Hindlimb muscle (tissue), 1 donor: Measurements from ENCODE around the gene FAM9A. TPM values are rescaled to one million over a fixed set of nuclear protein-coding genes. Genes with fewer than 3 reads are reported as not detected.

Experiments used
- DNase-seq: peaks from one replicate; pipeline ENCODE4 v3.0.0-alpha.2; 2013
- polyA plus RNA-seq: library from polyadenylated mRNA; unstranded; fragments of 120-200 nt; gene quantifications from one replicate; pipeline ENCODE4 v1.2.1, GENCODE V29; 2013; ENCODE audit not compliant: insufficient read length

Gene FAM9A
- polyA plus RNA-seq = not detected

GRCh38 chrX:8801041-8801599, at the start of gene FAM9A:
Gene FAM9A (minus strand): TSS chrX:8801383. CDS start chrX:8800171, 1,212 bp downstream.
- no peak for DNase-seq

- no peak for DNase-seq
Measured at GRCh38 chrX:8850478-8850877, 49.3 kb upstream of the FAM9A start.

GRCh38 chrX:8849945-8850344, 48.8 kb upstream of the FAM9A start:
- no peak for DNase-seq

GRCh38 chrX:8849458-8849857, 48.3 kb upstream of the FAM9A start:
- DNase-seq = no peak

GRCh38 chrX:8848911-8849310, 47.7 kb upstream of the FAM9A start:
- DNase-seq = no peak

- DNase-seq = no peak
Measured at GRCh38 chrX:8848441-8848840, 47.3 kb upstream of the FAM9A start.

- DNase-seq = no peak
Measured at GRCh38 chrX:8847360-8847759, 46.2 kb upstream of the FAM9A start.

- DNase-seq = no peak
Measured at GRCh38 chrX:8846266-8846665, 45.1 kb upstream of the FAM9A start.

GRCh38 chrX:8845469-8845868, 44.3 kb upstream of the FAM9A start:
- DNase-seq = no peak

GRCh38 chrX:8845060-8845459, 43.9 kb upstream of the FAM9A start:
- DNase-seq = peak; percentile 49

GRCh38 chrX:8844157-8844556, 43.0 kb upstream of the FAM9A start:
- DNase-seq = no peak

- no peak for DNase-seq
Measured at GRCh38 chrX:8841911-8842310, 40.7 kb upstream of the FAM9A start.

- no peak for DNase-seq
Measured at GRCh38 chrX:8834392-8834791, 33.2 kb upstream of the FAM9A start.

GRCh38 chrX:8832582-8833378, 31.6 kb upstream of the FAM9A start:
- no peak for DNase-seq

GRCh38 chrX:8823698-8824097, 22.5 kb upstream of the FAM9A start:
- DNase-seq = no peak

GRCh38 chrX:8822002-8822401, 20.8 kb upstream of the FAM9A start:
- no peak for DNase-seq

- no peak for DNase-seq
Measured at GRCh38 chrX:8820910-8821527, 19.8 kb upstream of the FAM9A start.

- DNase-seq = peak; percentile 27
Measured at GRCh38 chrX:8815460-8816065, 14.4 kb upstream of the FAM9A start.

GRCh38 chrX:8813036-8813435, 11.9 kb upstream of the FAM9A start:
- DNase-seq = no peak

- no peak for DNase-seq
Measured at GRCh38 chrX:8811611-8812010, 10.4 kb upstream of the FAM9A start.

GRCh38 chrX:8808661-8809060, 7.5 kb upstream of the FAM9A start:
- DNase-seq = no peak

GRCh38 chrX:8805974-8806373, 4.8 kb upstream of the FAM9A start:
- no peak for DNase-seq

- DNase-seq = no peak
Measured at GRCh38 chrX:8805046-8805445, 3.9 kb upstream of the FAM9A start.

- DNase-seq = no peak
Measured at GRCh38 chrX:8803326-8803725, 2.1 kb upstream of the FAM9A start.
